K562 (cell line): Measurements from ENCODE around the gene BTBD2. TPM values are rescaled to one million over a fixed set of nuclear protein-coding genes. Genes with fewer than 3 reads are reported as not detected.

Experiments used
- ATAC-seq: fragments of 200-7000 bp; cut with Tn5 transposase; 3 replicates; pipeline ENCODE4 v1.9.1; 2020; ENCODE audit warnings: moderate library complexity
- BruUV-seq: library from RNA; stranded (reverse); fragments of 400-500 nt; replicated peaks from 2 replicates; lab custom pipeline; 2021; lab: Mats Ljungman, UMichigan
- CTCF ChIA-PET: fragments of 300-600 bp; formaldehyde crosslinking; extraction: SDS; loops from one replicate; lab custom pipeline; 2021; ENCODE audit warnings: low intra/inter-chr PET ratio; lab: Yijun Ruan, JAX
- POLR2A ChIA-PET: fragments of 300-600, 350-650 bp; sonication (Branson Sonifier 250); formaldehyde crosslinking; extraction: SDS; loops from one replicate; lab custom pipeline; 2021; ENCODE audit warnings: antibody characterized with exemption, inconsistent platforms; lab: Yijun Ruan, JAX
- DNase-seq, 4 experiments: peaks; one replicate each; pipeline versions ENCODE4 v3.0.0 to v3.0.0-alpha.2; 2011 to 2018; ENCODE audit warnings: low spot score in 3 of 4, mixed read lengths in 3 of 4; ENCODE audit errors: extremely low read depth in 1 of 4
- FAIRE-seq: peaks from 2 replicates; lab custom pipeline; 2011; peaks lifted over from hg19 to GRCh38; lab: Jason Lieb, UNC
- H2AFZ ChIP-seq: 2 replicates; pipeline ENCODE4 v1.6.0; 2011; ENCODE audit warnings: low read depth, low read length, control low read depth, inconsistent platforms
- H3K27ac ChIP-seq: fragments of 200-600 bp; 3 replicates; pipeline ENCODE4 v1.8.0; 2011; ENCODE audit warnings: low read depth, mild to moderate bottlenecking, control low read depth, inconsistent platforms, low read length, moderate library complexity, mixed read lengths; ENCODE audit errors: extremely low read depth
- H3K27me3 ChIP-seq, 2 experiments: fragments of 300-600 bp in 1 of 2; 2 replicates in 1 of 2; 3 replicates in 1 of 2; pipeline versions ENCODE4 v1.6.0 to v1.8.0; 2011; ENCODE audit warnings: inconsistent platforms in 2 of 2, low read length in 2 of 2, mild to moderate bottlenecking in 1 of 2, mixed read lengths in 1 of 2, moderate library complexity in 1 of 2; ENCODE audit not compliant: control insufficient read depth in 2 of 2, insufficient read depth in 2 of 2
- H3K36me3 ChIP-seq: fragments of 300-600 bp; 3 replicates; pipeline ENCODE4 v1.8.0; 2011; ENCODE audit warnings: mild to moderate bottlenecking, low read length, inconsistent platforms; ENCODE audit not compliant: control insufficient read depth, insufficient read depth
- H3K4me1 ChIP-seq, 2 experiments: fragments of 200-600 bp in 1 of 2; replicated peaks in 1 of 2; 2 replicates in 1 of 2; 3 replicates in 1 of 2; pipeline versions ENCODE4 v1.5.1 to v1.8.0; 2011; ENCODE audit warnings: inconsistent platforms in 2 of 2, low read length in 2 of 2, mild to moderate bottlenecking in 1 of 2, mixed read lengths in 1 of 2, moderate library complexity in 1 of 2; ENCODE audit not compliant: control insufficient read depth in 2 of 2, insufficient read depth in 2 of 2
- H3K4me2 ChIP-seq: 2 replicates; pipeline ENCODE4 v1.6.1; 2011; ENCODE audit warnings: low read length, control low read depth, inconsistent platforms, mixed read lengths; ENCODE audit not compliant: insufficient read depth
- H3K4me3 ChIP-seq: fragments of 200-600 bp; sonication (generic), shearing (Covaris generic); 2 replicates; pipeline ENCODE4 v1.5.1; 2016; ENCODE audit warnings: control low read depth, inconsistent platforms
- H3K79me2 ChIP-seq: fragments of 200-600 bp; 3 replicates; pipeline ENCODE4 v1.8.0; 2011; ENCODE audit warnings: low read length, inconsistent platforms; ENCODE audit not compliant: control insufficient read depth, insufficient read depth
- H3K9ac ChIP-seq, 2 experiments: 2 replicates each; pipeline versions ENCODE4 v1.6.0 to v1.6.1; 2011; ENCODE audit warnings: low read depth in 2 of 2, low read length in 2 of 2, control low read depth in 1 of 2, inconsistent platforms in 1 of 2, mild to moderate bottlenecking in 1 of 2, mixed read lengths in 1 of 2; ENCODE audit not compliant: insufficient read depth in 1 of 2
- H3K9me1 ChIP-seq: one replicate; pipeline ENCODE4 v1.6.0; 2011; ENCODE audit warnings: inconsistent platforms, mild to moderate bottlenecking, low read length, moderate library complexity; ENCODE audit not compliant: control insufficient read depth, insufficient read depth
- H3K9me3 ChIP-seq: replicated peaks from 2 replicates; pipeline ENCODE4 v1.5.1; 2011; ENCODE audit warnings: low read depth, low read length, inconsistent platforms; ENCODE audit not compliant: control insufficient read depth, insufficient read depth
- H4K20me1 ChIP-seq: replicated peaks from 2 replicates; pipeline ENCODE4 v1.6.1; 2011; ENCODE audit warnings: low read length, inconsistent platforms, mixed read lengths; ENCODE audit not compliant: control insufficient read depth, insufficient read depth
- C11orf30 ChIP-seq: fragments of 450-650 bp; IDR thresholded peaks from 2 replicates; pipeline ENCODE4 v1.6.1; 2016; ENCODE audit warnings: low read depth, mild to moderate bottlenecking
- CBX3 ChIP-seq, 2 experiments: IDR thresholded peaks; 1 replicate in 1 of 2; 2 replicates in 1 of 2; pipeline ENCODE4 v1.6.1; 2012; ENCODE audit warnings: inconsistent platforms in 2 of 2, low read length in 2 of 2, borderline replicate concordance in 1 of 2, control low read depth in 1 of 2
- HNRNPL ChIP-seq: fragments of 200-400 bp; formaldehyde crosslinking; IDR thresholded peaks from 2 replicates; pipeline ENCODE4 v1.6.1; 2017; ENCODE audit warnings: low read depth, mild to moderate bottlenecking, low read length
- NFIC ChIP-seq: fragments of 450-650 bp; IDR thresholded peaks from 2 replicates; pipeline ENCODE4 v1.6.1; 2017; ENCODE audit warnings: mild to moderate bottlenecking, inconsistent platforms
- POLR2G ChIP-seq: fragments of 200-400 bp; formaldehyde crosslinking; IDR thresholded peaks from 2 replicates; pipeline ENCODE4 v1.6.1; 2017; ENCODE audit warnings: low read depth, mild to moderate bottlenecking, antibody characterized with exemption, low read length, moderate library complexity
- PREB ChIP-seq: sonication (generic); formaldehyde crosslinking; IDR thresholded peaks from 2 replicates; pipeline ENCODE4 v1.8.1; 2023; ENCODE audit warnings: mild to moderate bottlenecking, missing genetic modification reagents
- ZNF12 ChIP-seq: sonication (generic); formaldehyde crosslinking; IDR thresholded peaks from 2 replicates; pipeline ENCODE4 v1.4.0; 2020; ENCODE audit warnings: mild to moderate bottlenecking, missing genetic modification reagents
- WGBS: fragments of 100-300 bp; shearing (Covaris generic); methylation state at CpG from one replicate; pipeline ENCODE4 v1.1.6; 2016; ENCODE audit warnings: low coverage, mixed read lengths; ENCODE audit not compliant: insufficient coverage; ENCODE audit errors: missing lambda C conversion rate; 5-methylcytosine and 5-hydroxymethylcytosine counted together
- in situ Hi-C: fragments of 300-500 bp; cut with MboI; formaldehyde crosslinking; loops from 4 replicates; pipeline ENCODE4 v1.15.0; 2018; ENCODE audit warnings: inconsistent platforms, mixed read lengths
- intact Hi-C: fragments of 100-400 bp; cut with micrococcal nuclease; formaldehyde crosslinking; loops from 2 replicates; pipeline ENCODE4 v1.14.2; 2022
- polyA plus RNA-seq, 8 experiments: library from polyadenylated mRNA; depleted of rRNA in 4 of 8; stranded (reverse) in 5 of 8; unstranded in 3 of 8; fragments of >200 nt; fragmentation: Nextera tagmentation in 2 of 8; fragmentation: Illumina TruSeq in 1 of 8; extraction: Ambion mirVana in 2 of 8; extraction: Trizol in 1 of 8; gene quantifications; 2 replicates each; pipeline versions ENCODE4 v1.2.1 to v1.2.3, GENCODE V29; 2011 to 2014; ENCODE audit warnings: inconsistent platforms in 1 of 8, missing spikeins in 1 of 8
- total RNA-seq, 7 experiments: library from RNA; depleted of rRNA in 6 of 7; stranded (reverse); fragments of >200 nt in 6 of 7; fragmentation: Illumina TruSeq in 2 of 7; extraction: Trizol in 2 of 7; gene quantifications; 2 replicates each; pipeline versions ENCODE4 v1.2.1 to v1.2.3, GENCODE V29; 2011 to 2021; ENCODE audit warnings: low replicate concordance in 1 of 7

The BTBD2 gene
- total and polyA plus RNA-seq, 9 of the 15 experiments (the other 6 are each of a cell fraction or from before 2014, with no cell fraction given): 0.10 to 15.6 (median 6.9) TPM

DNA sequence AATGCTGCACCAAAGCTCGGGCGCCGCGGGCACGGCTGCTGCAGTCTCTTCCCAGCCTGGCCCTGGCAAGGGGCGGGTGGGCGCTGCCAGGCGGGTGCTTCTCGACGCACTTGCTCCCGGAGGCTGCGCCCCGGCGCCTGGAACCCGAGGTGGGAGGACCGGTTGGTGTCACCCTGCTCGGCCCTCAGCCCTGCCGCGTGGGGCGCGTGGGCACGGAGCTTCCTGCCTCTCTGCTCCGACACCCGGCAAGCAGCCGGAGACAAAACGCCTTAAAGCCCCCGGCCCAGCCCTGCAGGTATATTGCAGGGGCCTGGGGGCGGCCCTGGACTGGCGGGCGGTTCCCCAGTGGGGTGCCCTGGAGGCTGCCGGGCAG lies 34.7 kb downstream of the BTBD2 start:
- no peak for ATAC-seq
- Histone ChIP-seq H3K36me3 (peaks cover 79% of the 10 kb centered on the region; the same call in 2 of the 3 replicates), H3K27ac (no peak overlapping the region), H3K9ac (no peak overlapping the region), H3K9me1 (no peaks in the 10 kb centered on the region), H2AFZ (no peak overlapping the region), H3K9me3 (no peaks in the 10 kb centered on the region), H3K27me3 (no peaks in the 10 kb centered on the region), H3K4me3 (no peak overlapping the region), H3K4me2 (no peak overlapping the region), H3K4me1 (peaks cover 4 to 44% of the 10 kb centered on the region in 2 experiments; a peak in 4 of 5 replicates), H3K79me2 (peaks cover 20% of the 10 kb centered on the region), H4K20me1 (0 out of 2 replicates have a peak, but pooled peaks cover 5% of the 10 kb centered on the region)
- WGBS: 98% methylated on average over 16 of the region's 31 CpGs
- BruUV-seq: no TSS peak
- CTCF ChIA-PET: no interaction called here
- intact Hi-C loops: no loop called here
- TF ChIP-seq C11orf30 (no peak), HNRNPL (peak; percentile 80; the same call in 1 of the 2 replicates), POLR2G (peak; percentile 10; the same call in 1 of the 2 replicates)
- in situ Hi-C loops: no loop called here
- FAIRE-seq: no peak
- POLR2A ChIA-PET: no interaction called here
- DNase-seq: no peak

GRCh38 chr19:1980091-1980808 lies 35.3 kb downstream of the BTBD2 start:
- intact Hi-C loops: no loop called here
- H3K4me1 ChIP-seq: peaks cover 4 to 42% of the 10 kb centered on the region in 2 experiments; a peak in 4 of 5 replicates
- in situ Hi-C loops: no loop called here

More at GRCh38 chr19:1980091-1980808, 35.3 kb downstream of the BTBD2 start:
- H4K20me1 ChIP-seq: 0 out of 2 replicates have a peak, but pooled peaks cover 5% of the 10 kb centered on the region
- ChIA-PET POLR2A (no interaction called here), CTCF (no interaction called here)
- H2AFZ ChIP-seq: no peak overlapping the region
- H3K27me3 ChIP-seq: no peaks in the 10 kb centered on the region
- DNase-seq (no peak), ATAC-seq (no peak), FAIRE-seq (no peak)
- TSS peak; percentile 68 for BruUV-seq
- H3K4me2 ChIP-seq: no peak overlapping the region
- H3K9me1 ChIP-seq: no peaks in the 10 kb centered on the region
- H3K27ac ChIP-seq: no peak overlapping the region
- peaks cover 21% of the 10 kb centered on the region for H3K79me2 ChIP-seq
- H3K4me3 ChIP-seq: no peak overlapping the region
- TF ChIP-seq NFIC (peak; percentile 29; the same call in 1 of the 2 replicates), ZNF12 (CRISPR knock-in tag) (no peak), CBX3 (IDR thresholded peaks at IDR 0.05; ENCODE audit: borderline replicate concordance in 1 of 2, low read length in 2 of 2) (no peak), PREB (no peak)
- H3K36me3 ChIP-seq: peaks cover 78% of the 10 kb centered on the region; the same call in 2 of the 3 replicates
- WGBS: 95% methylated on average over 13 of the region's 35 CpGs
- no peaks in the 10 kb centered on the region for H3K9me3 ChIP-seq
- H3K9ac ChIP-seq: peak overlapping the region in 1 of 2 experiments; percentile 17; a peak in 1 of 4 replicates
